ENCODE data around the gene ARVCF.

- TF ChIP-seq CTCF (IDR thresholded peaks at IDR 0.05) (peak in 3 of 4 experiments; percentile 27 to 62 (median 35)), POLR2A (IDR thresholded peaks at IDR 0.05) (no peak), EP300 (IDR thresholded peaks at IDR 0.05) (no peak)
These were observed 54.2 kb downstream of the ARVCF start for GRCh38 chr22:19962246-19962908.

All from gastroesophageal sphincter (tissue), 3 donors.